ENCODE data around the gene HELQ.

The HELQ gene

GRCh38 chr4:83417566-83417965 is 38.1 kb downstream of the HELQ start:
- Histone ChIP-seq H3K36me3 (ENCODE audit: control insufficient read depth, low read length) (peaks cover 81% of the 10 kb centered on the region), H3K9me3 (ENCODE audit: control insufficient read depth, insufficient read depth, low read length) (no peaks in the 10 kb centered on the region), H3K9me2 (replicated peaks; ENCODE audit: control insufficient read depth, low read length) (no peaks in the 10 kb centered on the region), H3K4me2 (ENCODE audit: low read length) (no peak overlapping the region), H3K4me1 (ENCODE audit: control insufficient read depth, low read length) (no peaks in the 10 kb centered on the region), H3K79me2 (ENCODE audit: control insufficient read depth, low read length) (no peaks in the 10 kb centered on the region), H3F3A (ENCODE audit: control insufficient read depth, insufficient read depth) (no peaks in the 10 kb centered on the region), H4K20me1 (ENCODE audit: control insufficient read depth, insufficient read depth, low read depth, low read length) (no peaks in the 10 kb centered on the region), H3K4me3 (ENCODE audit: low read length) (no peak overlapping the region), H3K27me3 (ENCODE audit: control insufficient read depth, low read length) (no peaks in the 10 kb centered on the region), H3K27ac (ENCODE audit: low read depth, low read length) (no peak overlapping the region)
- TF ChIP-seq EZH2phosphoT487 (IDR thresholded peaks at IDR 0.05; ENCODE audit: borderline replicate concordance, low read length) (no peak), CTCF (IDR thresholded peaks at IDR 0.05; ENCODE audit: low read depth, low read length, poor library complexity, severe bottlenecking) (no peak)

- H3K36me3 ChIP-seq (ENCODE audit: control insufficient read depth, low read length), result peaks cover 70% of the 10 kb centered on the region
- no peaks in the 10 kb centered on the region for H3K79me2 ChIP-seq (ENCODE audit: control insufficient read depth, low read length)
- H3F3A ChIP-seq (ENCODE audit: control insufficient read depth, insufficient read depth), result 0 out of 2 replicates have a peak, but pooled peaks cover 2% of the 10 kb centered on the region
- H3K27me3 ChIP-seq (ENCODE audit: control insufficient read depth, low read length), result no peaks in the 10 kb centered on the region
- no peak overlapping the region for H3K4me3 ChIP-seq (ENCODE audit: low read length)
- H3K9me3 ChIP-seq (ENCODE audit: control insufficient read depth, insufficient read depth, low read length), result no peaks in the 10 kb centered on the region
- TF ChIP-seq CTCF (IDR thresholded peaks at IDR 0.05; ENCODE audit: low read depth, low read length, poor library complexity, severe bottlenecking) (no peak), EZH2phosphoT487 (IDR thresholded peaks at IDR 0.05; ENCODE audit: borderline replicate concordance, low read length) (no peak)
- no peak overlapping the region for H3K27ac ChIP-seq (ENCODE audit: low read depth, low read length)
- no peaks in the 10 kb centered on the region for H4K20me1 ChIP-seq (ENCODE audit: control insufficient read depth, insufficient read depth, low read depth, low read length)
- no peak overlapping the region for H3K4me2 ChIP-seq (ENCODE audit: low read length)
- H3K4me1 ChIP-seq (ENCODE audit: control insufficient read depth, low read length), result no peaks in the 10 kb centered on the region
- H3K9me2 ChIP-seq (replicated peaks; ENCODE audit: control insufficient read depth, low read length), result no peaks in the 10 kb centered on the region
These were observed 41.9 kb downstream of the HELQ start for GRCh38 chr4:83413676-83414075.

- Histone ChIP-seq H3K9me3 (ENCODE audit: control insufficient read depth, insufficient read depth, low read length) (no peaks in the 10 kb centered on the region), H3K4me2 (ENCODE audit: low read length) (no peak overlapping the region), H3K9me2 (replicated peaks; ENCODE audit: control insufficient read depth, low read length) (no peaks in the 10 kb centered on the region), H3K27ac (ENCODE audit: low read depth, low read length) (no peak overlapping the region), H3K36me3 (ENCODE audit: control insufficient read depth, low read length) (peaks cover 44% of the 10 kb centered on the region), H3K4me1 (ENCODE audit: control insufficient read depth, low read length) (no peaks in the 10 kb centered on the region), H3K27me3 (ENCODE audit: control insufficient read depth, low read length) (no peaks in the 10 kb centered on the region), H3F3A (ENCODE audit: control insufficient read depth, insufficient read depth) (0 out of 2 replicates have a peak, but pooled peaks cover 2% of the 10 kb centered on the region), H3K79me2 (ENCODE audit: control insufficient read depth, low read length) (no peaks in the 10 kb centered on the region), H4K20me1 (ENCODE audit: control insufficient read depth, insufficient read depth, low read depth, low read length) (no peaks in the 10 kb centered on the region), H3K4me3 (ENCODE audit: low read length) (no peak overlapping the region)
- no peak for TF ChIP-seq EZH2phosphoT487 (IDR thresholded peaks at IDR 0.05; ENCODE audit: borderline replicate concordance, low read length)
- TF ChIP-seq CTCF (IDR thresholded peaks at IDR 0.05; ENCODE audit: low read depth, low read length, poor library complexity, severe bottlenecking), result no peak
These were observed 46.7 kb downstream of the HELQ start for GRCh38 chr4:83408908-83409307.
